IMR-90 (cell line): ENCODE results near the gene STAT1. TPM values are rescaled to one million over a fixed set of nuclear protein-coding genes. Genes with fewer than 3 reads are reported as not detected.

Experiments
- ATAC-seq: fragments of 200-7000 bp; cut with Tn5 transposase; 2 replicates; pipeline ENCODE4 v1.9.1; 2020; ENCODE audit warnings: low read depth, mild to moderate bottlenecking, moderate library complexity
- BruUV-seq: library from RNA; stranded (reverse); fragments of 400-500 nt; replicated peaks from 2 replicates; lab custom pipeline; 2021; lab: Mats Ljungman, UMichigan
- CTCF ChIA-PET: fragments of 300-600 bp; formaldehyde crosslinking; extraction: SDS; loops from one replicate; lab custom pipeline; 2021; ENCODE audit warnings: antibody characterized with exemption; lab: Yijun Ruan, JAX
- POLR2A ChIA-PET: fragments of 300-600 bp; sonication (Branson Sonifier 250); formaldehyde crosslinking; loops from one replicate; lab custom pipeline; 2022; ENCODE audit warnings: antibody characterized with exemption; ENCODE audit not compliant: unreplicated experiment; lab: Charles Lee
- DNase-seq: peaks from one replicate; pipeline ENCODE4 v3.0.0; 2013
- H2AFZ ChIP-seq: replicated peaks from 2 replicates; pipeline ENCODE3; 2013; ENCODE audit warnings: low read length, mild to moderate bottlenecking; ENCODE audit not compliant: poor library complexity
- H2AK5ac ChIP-seq: 2 replicates; pipeline ENCODE4 v1.6.1; 2013; ENCODE audit warnings: low read depth, low read length, inconsistent platforms
- H2AK9ac ChIP-seq: replicated peaks from 2 replicates; pipeline ENCODE3; 2013; ENCODE audit warnings: mild to moderate bottlenecking, low read depth, low read length, moderate library complexity; ENCODE audit not compliant: poor library complexity
- H2BK120ac ChIP-seq: 2 replicates; pipeline ENCODE4 v1.6.1; 2013; ENCODE audit warnings: low read depth, low read length, inconsistent platforms
- H2BK15ac ChIP-seq: 3 replicates; pipeline ENCODE4 v1.6.1; 2013; ENCODE audit warnings: low read depth, low read length, inconsistent platforms
- H2BK20ac ChIP-seq: 2 replicates; pipeline ENCODE4 v1.6.1; 2013; ENCODE audit warnings: low read depth, mild to moderate bottlenecking, inconsistent platforms, low read length, moderate library complexity
- H2BK5ac ChIP-seq: 2 replicates; pipeline ENCODE4 v1.6.1; 2013; ENCODE audit warnings: mild to moderate bottlenecking, low read depth, low read length, inconsistent platforms; ENCODE audit not compliant: poor library complexity, severe bottlenecking
- H3K14ac ChIP-seq: replicated peaks from 2 replicates; pipeline ENCODE4 v1.6.1; 2013; ENCODE audit warnings: low read depth, low read length, inconsistent platforms
- H3K18ac ChIP-seq: 2 replicates; pipeline ENCODE4 v1.6.1; 2013; ENCODE audit warnings: low read depth, low read length, control low read depth
- H3K23ac ChIP-seq: 2 replicates; pipeline ENCODE4 v1.6.1; 2013; ENCODE audit warnings: low read depth, low read length, inconsistent platforms
- H3K27ac ChIP-seq: 2 replicates; pipeline ENCODE4 v1.5.1; 2013; ENCODE audit warnings: mild to moderate bottlenecking, control low read depth, low read length; ENCODE audit not compliant: insufficient read depth
- H3K27me3 ChIP-seq: 2 replicates; pipeline ENCODE4 v1.6.1; 2013; ENCODE audit warnings: low read length; ENCODE audit not compliant: control insufficient read depth, insufficient read depth
- H3K36me3 ChIP-seq: 2 replicates; pipeline ENCODE4 v1.6.1; 2013; ENCODE audit warnings: low read length, mixed read lengths; ENCODE audit not compliant: control insufficient read depth, insufficient read depth
- H3K4ac ChIP-seq: 2 replicates; pipeline ENCODE4 v1.6.1; 2013; ENCODE audit warnings: low read depth, low read length, inconsistent platforms
- H3K4me1 ChIP-seq: 2 replicates; pipeline ENCODE4 v1.6.1; 2013; ENCODE audit warnings: low read length, mixed read lengths; ENCODE audit not compliant: control insufficient read depth, insufficient read depth
- H3K4me2 ChIP-seq: 2 replicates; pipeline ENCODE4 v1.6.1; 2013; ENCODE audit warnings: low read depth, mild to moderate bottlenecking, control low read depth, low read length, moderate library complexity
- H3K4me3 ChIP-seq: 2 replicates; pipeline ENCODE4 v1.5.1; 2013; ENCODE audit warnings: low read depth, mild to moderate bottlenecking, control low read depth, low read length, moderate library complexity; ENCODE audit not compliant: insufficient read depth
- H3K56ac ChIP-seq: 2 replicates; pipeline ENCODE4 v1.6.1; 2013; ENCODE audit warnings: low read length, inconsistent platforms; ENCODE audit not compliant: insufficient read depth; ENCODE audit errors: extremely low read depth
- H3K79me1 ChIP-seq, 2 experiments: 2 replicates each; pipeline ENCODE4 v1.6.1; 2013; ENCODE audit warnings: low read length in 2 of 2, inconsistent platforms in 1 of 2, low read depth in 1 of 2
- H3K9ac ChIP-seq: 2 replicates; pipeline ENCODE4 v1.6.1; 2013; ENCODE audit warnings: low read depth, low read length, control low read depth
- H3K9me1 ChIP-seq: 2 replicates; pipeline ENCODE4 v1.6.1; 2013; ENCODE audit warnings: low read length, inconsistent platforms; ENCODE audit not compliant: insufficient read depth
- H3K9me3 ChIP-seq: 2 replicates; pipeline ENCODE4 v1.6.1; 2013; ENCODE audit warnings: low read length; ENCODE audit not compliant: control insufficient read depth, insufficient read depth
- H4K20me1 ChIP-seq: 2 replicates; pipeline ENCODE4 v1.6.1; 2013; ENCODE audit warnings: low read length, inconsistent platforms; ENCODE audit not compliant: insufficient read depth
- H4K5ac ChIP-seq: 2 replicates; pipeline ENCODE4 v1.6.1; 2013; ENCODE audit warnings: mild to moderate bottlenecking, low read depth, low read length, control low read depth
- H4K8ac ChIP-seq, 2 experiments: 2 replicates each; pipeline ENCODE4 v1.6.1; 2013; ENCODE audit warnings: low read depth in 2 of 2, low read length in 2 of 2, control low read depth in 1 of 2, inconsistent platforms in 1 of 2
- H4K91ac ChIP-seq: 2 replicates; pipeline ENCODE4 v1.6.1; 2013; ENCODE audit warnings: low read depth, low read length, inconsistent platforms; ENCODE audit not compliant: insufficient read depth
- BHLHE40 ChIP-seq: fragments of 150-350 bp; IDR thresholded peaks from 2 replicates; pipeline ENCODE4 v1.6.1; 2016; ENCODE audit warnings: mild to moderate bottlenecking, low read depth, low read length
- CEBPB ChIP-seq: IDR thresholded peaks from 2 replicates; pipeline ENCODE4 v1.6.1; 2012; ENCODE audit warnings: low read depth, low read length, improper control_type of control experiment
- CHD1 ChIP-seq: IDR thresholded peaks from 2 replicates; pipeline ENCODE4 v1.6.1; 2012; ENCODE audit warnings: low read depth, low read length, improper control_type of control experiment
- CTCF ChIP-seq: conservative IDR thresholded peaks from 2 replicates; pipeline ENCODE4 v1.5.1; 2012; ENCODE audit warnings: mild to moderate bottlenecking, low read depth, low read length, improper control_type of control experiment
- FOS ChIP-seq: fragments of 150-350 bp; IDR thresholded peaks from 2 replicates; pipeline ENCODE4 v1.6.1; 2016; ENCODE audit warnings: low read depth, low read length
- MAFK ChIP-seq: IDR thresholded peaks from 2 replicates; pipeline ENCODE4 v1.6.1; 2012; ENCODE audit warnings: low read depth, low read length, improper control_type of control experiment
- MAZ ChIP-seq: IDR thresholded peaks from 2 replicates; pipeline ENCODE4 v1.6.1; 2012; ENCODE audit warnings: low read depth, mild to moderate bottlenecking, low read length, improper control_type of control experiment, moderate library complexity, borderline replicate concordance
- MXI1 ChIP-seq: IDR thresholded peaks from 2 replicates; pipeline ENCODE4 v1.6.1; 2012; ENCODE audit warnings: low read depth, mild to moderate bottlenecking, low read length, moderate library complexity, borderline replicate concordance
- NFE2L2 ChIP-seq: fragments of 150-350 bp; IDR thresholded peaks from 2 replicates; pipeline ENCODE4 v1.6.1; 2016; ENCODE audit warnings: low read depth, mild to moderate bottlenecking, low read length
- POLR2A ChIP-seq: IDR thresholded peaks from 2 replicates; pipeline ENCODE4 v1.6.1; 2012; ENCODE audit warnings: mild to moderate bottlenecking, low read depth, low read length
- RAD21 ChIP-seq: IDR thresholded peaks from 2 replicates; pipeline ENCODE4 v1.6.1; 2012; ENCODE audit warnings: low read length, improper control_type of control experiment
- RCOR1 ChIP-seq: IDR thresholded peaks from 2 replicates; pipeline ENCODE4 v1.6.1; 2012; ENCODE audit warnings: mild to moderate bottlenecking, low read length, improper control_type of control experiment; ENCODE audit not compliant: insufficient replicate concordance
- RFX5 ChIP-seq: IDR thresholded peaks from 2 replicates; pipeline ENCODE4 v1.8.0; 2012; ENCODE audit warnings: low read depth, mild to moderate bottlenecking, low read length, moderate library complexity
- SMC3 ChIP-seq: fragments of 150-350 bp; IDR thresholded peaks from 2 replicates; pipeline ENCODE4 v1.6.1; 2016; ENCODE audit warnings: low read depth, mild to moderate bottlenecking, antibody characterized with exemption, low read length, moderate library complexity
- USF2 ChIP-seq: fragments of 150-350 bp; IDR thresholded peaks from 2 replicates; pipeline ENCODE4 v1.6.1; 2017; ENCODE audit warnings: mild to moderate bottlenecking, antibody characterized with exemption, low read length, low read depth
- WGBS, 2 experiments: methylation state at CpG; one replicate each; pipeline versions ENCODE4 v1.1.5 to v1.1.7; 2013; ENCODE audit warnings: missing lambda C conversion rate in 2 of 2; ENCODE audit not compliant: insufficient read length in 1 of 2; ENCODE audit errors: extremely low coverage in 2 of 2; 5-methylcytosine and 5-hydroxymethylcytosine counted together
- dilution Hi-C: fragments of 300-500 bp; cut with HindIII; formaldehyde crosslinking; loops from one replicate; pipeline ENCODE4 v1.14.3; 2018; ENCODE audit warnings: low sequenced_read_pairs; ENCODE audit not compliant: unreplicated experiment
- in situ Hi-C: fragments of 300-500 bp; cut with MboI; formaldehyde crosslinking; loops from 3 replicates; pipeline ENCODE4 v1.14.3; 2019; ENCODE audit warnings: low sequenced_read_pairs, inconsistent platforms, mixed read lengths
- intact Hi-C: fragments of 100-400 bp; cut with micrococcal nuclease; formaldehyde crosslinking; loops from 2 replicates; pipeline ENCODE4 v1.10.0; 2022
- polyA plus RNA-seq, 3 experiments: library from polyadenylated mRNA; depleted of rRNA; stranded (reverse); fragments of >200 nt; gene quantifications; 2 replicates each; pipeline ENCODE4 v1.2.3, GENCODE V29; 2012; ENCODE audit warnings: low replicate concordance in 1 of 3
- total RNA-seq: library from RNA; depleted of rRNA; stranded (reverse); fragments of >200 nt; gene quantifications from 2 replicates; pipeline ENCODE4 v1.2.3, GENCODE V29; 2012
- TF ChIP-seq, protein P1 (sequence below): fragments of 150-350 bp; IDR thresholded peaks from 2 replicates; pipeline ENCODE4 v1.6.1; 2016; ENCODE audit warnings: low read depth, mild to moderate bottlenecking, low read length, moderate library complexity, borderline replicate concordance

The STAT1 gene
- total and polyA plus RNA-seq, 2 of the 4 experiments (the other 2 are of a cell fraction): 43.2 to 67.9 TPM

GRCh38 chr2:191014653-191015020, 666 bp upstream of the STAT1 start:
- H3K4me1 ChIP-seq: peaks cover 12% of the 10 kb centered on the region
- intact Hi-C loops: loop anchor here (5.0 kb wide), 1 partner anchor 33 kb away; no protein-coding TSS in a partner anchor
- no peak for DNase-seq
- WGBS, 2 experiments: no CpG with 5 or more reads among the region's 4 CpGs
- peak overlapping the region; percentile 97 for H2BK15ac ChIP-seq
- dilution Hi-C loops: no loop called here
- in situ Hi-C loops: no loop called here
- BruUV-seq: TSS peak; percentile 98
- H4K20me1 ChIP-seq: peaks cover 15% of the 10 kb centered on the region; the same call in 1 of the 2 replicates
- peak overlapping the region; percentile 93 for H2AK5ac ChIP-seq
- CTCF ChIA-PET: no interaction called here
- H3K4me3 ChIP-seq: peak overlapping the region; percentile 82
- ATAC-seq: no peak
- H4K91ac ChIP-seq: peak overlapping the region; percentile 97
- H2BK5ac ChIP-seq: peak overlapping the region; percentile 77
- H3K79me1 ChIP-seq: peaks cover 23 to 43% of the 10 kb centered on the region in 2 experiments
- peak overlapping the region; percentile 76 for H3K4me2 ChIP-seq
- H2BK120ac ChIP-seq: peak overlapping the region; percentile 96
- peak overlapping the region; percentile 68 for H3K9ac ChIP-seq
- peak overlapping the region; percentile 93 for H2AFZ ChIP-seq
- POLR2A ChIA-PET: interaction anchor here (0.7 kb wide), 1 partner anchor 682 kb away, joined by 3 read pairs; no protein-coding TSS in a partner anchor
- H3K23ac ChIP-seq: peak overlapping the region; percentile 98
- peak overlapping the region; percentile 97 for H4K8ac ChIP-seq
- peak overlapping the region; percentile 77 for H3K27ac ChIP-seq
- peaks cover 7% of the 10 kb centered on the region; the same call in 1 of the 2 replicates for H3K36me3 ChIP-seq
- H3K9me1 ChIP-seq: peaks cover 22% of the 10 kb centered on the region
- peak overlapping the region; percentile 98 for H3K56ac ChIP-seq
- peak overlapping the region; percentile 93 for H3K4ac ChIP-seq
- H3K27me3 ChIP-seq: no peaks in the 10 kb centered on the region
- peak overlapping the region; percentile 31 for H2AK9ac ChIP-seq
- H2BK20ac ChIP-seq: peak overlapping the region; percentile 92
- peak overlapping the region; percentile 88 for H4K5ac ChIP-seq
- H3K9me3 ChIP-seq: no peaks in the 10 kb centered on the region
- H3K18ac ChIP-seq: peak overlapping the region; percentile 72
- H3K14ac ChIP-seq: peak overlapping the region; percentile 97
- no peak for TF ChIP-seq BHLHE40
- no peak for TF ChIP-seq POLR2A
- no peak for TF ChIP-seq MAZ
- no peak for TF ChIP-seq USF2
- TF ChIP-seq, protein P1, sequence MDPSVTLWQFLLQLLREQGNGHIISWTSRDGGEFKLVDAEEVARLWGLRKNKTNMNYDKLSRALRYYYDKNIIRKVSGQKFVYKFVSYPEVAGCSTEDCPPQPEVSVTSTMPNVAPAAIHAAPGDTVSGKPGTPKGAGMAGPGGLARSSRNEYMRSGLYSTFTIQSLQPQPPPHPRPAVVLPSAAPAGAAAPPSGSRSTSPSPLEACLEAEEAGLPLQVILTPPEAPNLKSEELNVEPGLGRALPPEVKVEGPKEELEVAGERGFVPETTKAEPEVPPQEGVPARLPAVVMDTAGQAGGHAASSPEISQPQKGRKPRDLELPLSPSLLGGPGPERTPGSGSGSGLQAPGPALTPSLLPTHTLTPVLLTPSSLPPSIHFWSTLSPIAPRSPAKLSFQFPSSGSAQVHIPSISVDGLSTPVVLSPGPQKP: no peak
- TF ChIP-seq CHD1: no peak
- no peak for TF ChIP-seq RCOR1
- no peak for TF ChIP-seq CTCF
- no peak for TF ChIP-seq CEBPB
- no peak for TF ChIP-seq FOS
- TF ChIP-seq RAD21: no peak
- no peak for TF ChIP-seq RFX5
- TF ChIP-seq MAFK: no peak
- TF ChIP-seq NFE2L2: no peak; the same call in 1 of the 2 replicates
- TF ChIP-seq SMC3: no peak
- no peak for TF ChIP-seq MXI1
